ENCODE results near the gene PRELID3B. TPM values are rescaled to one million over a fixed set of nuclear protein-coding genes. Genes with fewer than 3 reads are reported as not detected.

PRELID3B gene
- total and polyA plus RNA-seq, 2 of the 8 experiments (the other 6 are each of a cell fraction or from before 2014, with no cell fraction given): 8.1 to 50.5 TPM

DNA sequence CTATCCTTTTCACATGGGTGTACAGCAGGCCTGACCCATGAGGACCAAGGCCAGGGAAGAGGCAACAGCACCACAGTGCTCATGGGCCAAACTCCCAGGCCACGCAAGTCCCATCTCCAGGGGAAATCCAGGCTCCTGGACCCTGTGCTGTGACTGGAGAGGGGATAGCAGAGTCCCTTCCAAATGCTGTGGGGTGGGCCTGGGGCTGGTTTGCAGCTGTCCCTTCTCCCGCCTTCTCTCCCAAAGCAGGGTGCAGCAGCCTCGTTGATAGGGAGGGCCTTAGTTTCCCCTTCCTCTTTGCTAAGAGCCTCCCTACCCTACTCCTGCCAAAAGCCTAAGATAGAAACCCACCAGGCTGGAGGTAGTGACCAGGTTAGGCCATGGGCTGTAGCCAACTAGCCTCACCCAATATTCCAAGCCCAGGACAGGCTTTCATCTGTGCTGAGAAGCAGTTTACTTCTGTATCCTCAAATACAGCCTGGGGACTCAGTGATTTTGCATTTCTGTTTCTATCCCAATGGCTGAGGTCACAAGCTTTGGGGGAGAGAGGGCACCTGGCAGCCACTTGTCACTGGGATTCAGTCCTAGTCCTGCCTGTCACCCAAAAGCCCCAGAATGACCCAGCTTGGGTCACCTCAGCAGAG, 36.9 kb downstream of the PRELID3B start (continued):
- TF ChIP-seq, protein P1, sequence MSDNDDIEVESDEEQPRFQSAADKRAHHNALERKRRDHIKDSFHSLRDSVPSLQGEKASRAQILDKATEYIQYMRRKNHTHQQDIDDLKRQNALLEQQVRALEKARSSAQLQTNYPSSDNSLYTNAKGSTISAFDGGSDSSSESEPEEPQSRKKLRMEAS (IDR thresholded peaks at IDR 0.05): no peak
- TF ChIP-seq CHD2 (IDR thresholded peaks at IDR 0.05; ENCODE audit: low read length): no peak
- no peak for TF ChIP-seq FOSL1 (IDR thresholded peaks at IDR 0.05; ENCODE audit: insufficient read depth, low read depth, low read length)
- TF ChIP-seq, protein P2, sequence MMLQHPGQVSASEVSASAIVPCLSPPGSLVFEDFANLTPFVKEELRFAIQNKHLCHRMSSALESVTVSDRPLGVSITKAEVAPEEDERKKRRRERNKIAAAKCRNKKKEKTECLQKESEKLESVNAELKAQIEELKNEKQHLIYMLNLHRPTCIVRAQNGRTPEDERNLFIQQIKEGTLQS (IDR thresholded peaks at IDR 0.05; ENCODE audit: insufficient read depth, low read depth, low read length): no peak
